Karpas-422 (cell line): ENCODE measurements around the gene FKBP8. TPM values are rescaled to one million over a fixed set of nuclear protein-coding genes. Genes with fewer than 3 reads are reported as not detected.

ENCODE experiments used
- DNase-seq: peaks from one replicate; pipeline ENCODE4 v3.0.0-alpha.2; 2015
- H2AFZ ChIP-seq: fragments of 200-600 bp; sonication (generic); 2 replicates; pipeline ENCODE4 v1.6.1; 2014; ENCODE audit warnings: antibody characterized with exemption, low read length, mixed read lengths
- H3K27ac ChIP-seq: fragments of 200-600 bp; sonication (generic); 2 replicates; pipeline ENCODE4 v1.5.1; 2014; ENCODE audit warnings: mild to moderate bottlenecking, low read length, moderate library complexity
- H3K27me3 ChIP-seq: fragments of 200-600 bp; sonication (generic); 2 replicates; pipeline ENCODE4 v1.6.1; 2014; ENCODE audit warnings: low read length, mixed read lengths
- H3K36me3 ChIP-seq: fragments of 200-600 bp; sonication (generic); 2 replicates; pipeline ENCODE4 v1.6.1; 2014; ENCODE audit warnings: low read length, mixed read lengths; ENCODE audit not compliant: insufficient read depth
- H3K4me1 ChIP-seq: fragments of 200-600 bp; sonication (generic); 2 replicates; pipeline ENCODE4 v1.6.1; 2014; ENCODE audit warnings: mild to moderate bottlenecking, low read length, mixed read lengths
- H3K4me2 ChIP-seq: fragments of 200-600 bp; sonication (generic); 2 replicates; pipeline ENCODE4 v1.6.1; 2014; ENCODE audit warnings: low read length, low read depth, mild to moderate bottlenecking; ENCODE audit not compliant: poor library complexity, severe bottlenecking
- H3K4me3 ChIP-seq: fragments of 200-600 bp; sonication (generic); 2 replicates; pipeline ENCODE4 v1.5.1; 2014; ENCODE audit warnings: mild to moderate bottlenecking, antibody characterized with exemption, low read length, mixed read lengths
- H3K79me2 ChIP-seq: fragments of 200-600 bp; sonication (generic); 2 replicates; pipeline ENCODE4 v1.6.1; 2014; ENCODE audit warnings: mild to moderate bottlenecking, low read length, mixed read lengths
- H3K9ac ChIP-seq: fragments of 200-600 bp; sonication (generic); 2 replicates; pipeline ENCODE4 v1.6.0; 2014; ENCODE audit warnings: low read length
- H3K9me2 ChIP-seq: fragments of 200-600 bp; sonication (generic), shearing (Covaris generic); replicated peaks from 2 replicates; pipeline ENCODE4 v1.6.0; 2014; ENCODE audit warnings: mild to moderate bottlenecking, low read length, moderate library complexity; ENCODE audit not compliant: insufficient read depth
- H3K9me3 ChIP-seq: fragments of 300-700, 200-600 bp; sonication (generic); 2 replicates; pipeline ENCODE4 v1.6.1; 2014; ENCODE audit warnings: low read length, mixed read lengths
- H4K20me1 ChIP-seq: fragments of 200-600 bp; sonication (generic); 2 replicates; pipeline ENCODE4 v1.6.1; 2014; ENCODE audit warnings: mild to moderate bottlenecking, antibody characterized with exemption, low read length, low read depth; ENCODE audit not compliant: insufficient read depth
- total RNA-seq: library from RNA; depleted of rRNA; stranded (reverse); fragments of >200 nt; shearing (Covaris generic); gene quantifications from 2 replicates; pipeline ENCODE4 v1.2.3, GENCODE V29; 2014; ENCODE audit warnings: low replicate concordance; rRNA removed

Gene FKBP8
- total RNA-seq, 1 experiment from 2014 or later = 92.6 TPM

GRCh38 chr19:18484992-18485391 is 58.4 kb downstream of the FKBP8 start:
- Histone ChIP-seq H4K20me1 (peaks cover 17% of the 10 kb centered on the region; the same call in 1 of the 2 replicates), H2AFZ (no peak overlapping the region), H3K9ac (no peak overlapping the region), H3K4me3 (no peak overlapping the region), H3K4me2 (no peak overlapping the region), H3K9me2 (no peaks in the 10 kb centered on the region), H3K79me2 (peaks cover 94% of the 10 kb centered on the region), H3K4me1 (peaks cover 4% of the 10 kb centered on the region), H3K36me3 (no peaks in the 10 kb centered on the region), H3K27me3 (no peaks in the 10 kb centered on the region), H3K9me3 (no peaks in the 10 kb centered on the region), H3K27ac (no peak overlapping the region)
- no peak for DNase-seq

GRCh38 chr19:18483119-18483890 is 60.1 kb downstream of the FKBP8 start:
- Histone ChIP-seq H3K36me3 (no peaks in the 10 kb centered on the region), H3K27me3 (no peaks in the 10 kb centered on the region), H3K27ac (no peak overlapping the region), H2AFZ (no peak overlapping the region), H3K9me3 (no peaks in the 10 kb centered on the region), H3K4me3 (no peak overlapping the region), H3K9me2 (no peaks in the 10 kb centered on the region), H3K4me1 (peaks cover 21% of the 10 kb centered on the region), H3K9ac (no peak overlapping the region), H4K20me1 (peaks cover 12% of the 10 kb centered on the region; the same call in 1 of the 2 replicates), H3K4me2 (no peak overlapping the region), H3K79me2 (peaks cover 92% of the 10 kb centered on the region)
- no peak for DNase-seq

Other genes starting within 250 kb of the FKBP8 start
- 198 and 359 TPM in 2 replicates for gene LSM4, start 220.5 kb downstream of the FKBP8 start, total RNA-seq
- gene PGPEP1, start 203.0 kb downstream of the FKBP8 start, total RNA-seq = 10.7 and 13.6 TPM in 2 replicates
- gene GDF15, start 157.4 kb downstream of the FKBP8 start, total RNA-seq = 0.97 TPM in 1 of 2 replicates, not detected in the other
- 1.6 and 2.2 TPM in 2 replicates for gene LRRC25, start 146.0 kb downstream of the FKBP8 start, total RNA-seq
- 22.5 and 73.2 TPM in 2 replicates for gene SSBP4, start 124.2 kb downstream of the FKBP8 start, total RNA-seq
- 4.1 and 10.0 TPM in 2 replicates for gene ISYNA1, start 105.4 kb downstream of the FKBP8 start, total RNA-seq
- gene ELL, start 21.5 kb downstream of the FKBP8 start, total RNA-seq = 10.9 and 14.8 TPM in 2 replicates
- 103 and 128 TPM in 2 replicates for gene KXD1, start 14.3 kb upstream of the FKBP8 start, total RNA-seq
- gene UBA52, start 28.3 kb upstream of the FKBP8 start, total RNA-seq = 881 and 1,597 TPM in 2 replicates
- 45.7 and 76.8 TPM in 2 replicates for gene REX1BD, start 45.2 kb upstream of the FKBP8 start, total RNA-seq
- gene CRLF1, start 63.2 kb upstream of the FKBP8 start, total RNA-seq = 3.0 TPM in 1 of 2 replicates, not detected in the other
- 0.43 and 2.5 TPM in 2 replicates for gene TMEM59L, start 69.3 kb upstream of the FKBP8 start, total RNA-seq
- gene KLHL26, start 93.5 kb upstream of the FKBP8 start, total RNA-seq = 3.7 and 4.0 TPM in 2 replicates
- gene CRTC1, start 140.1 kb upstream of the FKBP8 start, total RNA-seq = 3.7 and 5.5 TPM in 2 replicates
- gene COMP, start 247.7 kb upstream of the FKBP8 start, total RNA-seq = not detected in 2 replicates